Right lobe of liver (tissue), 6 donors: ENCODE measurements around the gene SLMAP. TPM values are rescaled to one million over a fixed set of nuclear protein-coding genes. Genes with fewer than 3 reads are reported as not detected.
"Not testable (repeated sequence)": the region's sequence is repeated elsewhere in the genome, so short reads cannot be mapped to it uniquely, and the experiment has no call there.

Experiments
- ATAC-seq, 4 donors: fragments of 200-7000 bp; cut with Tn5 transposase; one replicate each; pipeline ENCODE4 v1.9.1; 2020; ENCODE audit warnings: mild to moderate bottlenecking in 4 of 4, moderate library complexity in 4 of 4
- DNase-seq, 3 donors: peaks; one replicate each; pipeline ENCODE4 v3.0.0-alpha.2; 2020
- H3K27ac ChIP-seq, 3 donors: fragments of 200-600 bp; one replicate each; pipeline ENCODE4 v1.8.0; 2022
- H3K27me3 ChIP-seq, 2 donors: fragments of 200-600 bp; one replicate each; pipeline ENCODE4 v1.8.0; 2022
- H3K36me3 ChIP-seq, 4 donors: fragments of 200-600 bp; sonication (generic) in 1 of 4; one replicate each; pipeline versions ENCODE4 v1.5.1 to v1.8.0; 2017 to 2022; ENCODE audit warnings: control low read depth in 1 of 4
- H3K4me1 ChIP-seq, 4 donors: fragments of 200-600 bp; sonication (generic) in 1 of 4; one replicate each; pipeline versions ENCODE4 v1.5.1 to v1.8.0; 2017 to 2022; ENCODE audit warnings: control low read depth in 1 of 4
- H3K4me3 ChIP-seq, 3 donors: fragments of 200-600 bp; one replicate each; pipeline ENCODE4 v1.8.0; 2022
- H3K9me3 ChIP-seq, 4 donors: fragments of 200-600 bp; sonication (generic) in 1 of 4; one replicate each; pipeline versions ENCODE4 v1.5.1 to v1.8.0; 2017 to 2022; ENCODE audit warnings: control low read depth in 1 of 4
- CTCF ChIP-seq, 4 donors: fragments of 200-600 bp in 3 of 4; fragments of 450-650 bp in 1 of 4; IDR thresholded peaks; one replicate each; pipeline versions ENCODE4 v1.5.1 to v1.8.0; 2016 to 2022; ENCODE audit warnings: antibody characterized with exemption in 4 of 4, mild to moderate bottlenecking in 2 of 4
- POLR2A ChIP-seq: fragments of 450-650 bp; IDR thresholded peaks from one replicate; pipeline ENCODE4 v1.6.1; 2017; ENCODE audit warnings: antibody characterized with exemption, mild to moderate bottlenecking
- WGBS: methylation state at CpG from one replicate; pipeline ENCODE4 v1.1.6; 2018; ENCODE audit warnings: low coverage, low lambda C conversion rate; ENCODE audit not compliant: insufficient coverage; ENCODE audit errors: missing lambda C conversion rate; 5-methylcytosine and 5-hydroxymethylcytosine counted together
- intact Hi-C, 2 donors: fragments of 100-400 bp; cut with DNase I; formaldehyde crosslinking; loops; one replicate each; pipeline versions ENCODE4 v1.11.2 to v1.14.1; 2022
- total RNA-seq, 6 experiments: library from RNA; depleted of rRNA in 2 of 6; stranded (reverse); fragments of >200 nt in 2 of 6; fragmentation: NEBNext Ultra II Directional in 3 of 6; extraction: Animal tissue kit (Norgen Biotek cat#: 25700) in 3 of 6; gene quantifications; one replicate each; pipeline versions ENCODE4 v1.1.0 to v1.2.4, GENCODE V29; 2016 to 2023
- donor health status: DM: no; HTN: yes; CAD: no.
- donor health status: DM: no; HTN: no; CAD: no.
- donor health status: DM: no; HTN: no; CAD: no.
- donor health status: DM: no; HTN: yes; CAD: no.
- donor health status: DM: no; HTN: yes; CAD: no.

SLMAP gene
- total RNA-seq, 6 experiments from 2014 or later: 21.1 to 34.9 (median 25.1) TPM

- TF ChIP-seq POLR2A: no peak
- no peak for TF ChIP-seq CTCF (IDR thresholded peaks at IDR 0.05)
- ATAC-seq (no peak), DNase-seq (no peak)
- 96% methylated on average over 4 of the region's 4 CpGs for WGBS
- no peaks in the 10 kb centered on the region for H3K4me1 ChIP-seq
- intact Hi-C loops: no loop called here
- H3K9me3 ChIP-seq: no peaks in the 10 kb centered on the region
- no peak overlapping the region for H3K27ac ChIP-seq
- no peak overlapping the region for H3K4me3 ChIP-seq
- H3K27me3 ChIP-seq: no peaks in the 10 kb centered on the region
- H3K36me3 ChIP-seq: no peaks in the 10 kb centered on the region
These were observed 116.5 kb downstream of the SLMAP start for GRCh38 chr3:57872606-57873005.

GRCh38 chr3:57876632-57877031 is 120.5 kb downstream of the SLMAP start:
- DNase-seq (no peak), ATAC-seq (no peak)
- Histone ChIP-seq H3K27me3 (no peaks in the 10 kb centered on the region), H3K4me3 (no peak overlapping the region), H3K36me3 (no peaks in the 10 kb centered on the region), H3K4me1 (no peaks in the 10 kb centered on the region), H3K9me3 (no peaks in the 10 kb centered on the region), H3K27ac (no peak overlapping the region)
- no peak for TF ChIP-seq CTCF (IDR thresholded peaks at IDR 0.05)
- no peak for TF ChIP-seq POLR2A
- 78% methylated on average over 3 of the region's 3 CpGs for WGBS
- intact Hi-C loops: no loop called here

- no peak for ATAC-seq
- WGBS: 77% methylated on average over 2 of the region's 2 CpGs
- intact Hi-C loops: no loop called here
These were observed 121.0 kb downstream of the SLMAP start for GRCh38 chr3:57877116-57877515.

GRCh38 chr3:57884436-57884835 is 128.3 kb downstream of the SLMAP start:
- H3K4me1 ChIP-seq, H3K9me3 ChIP-seq, H3K27ac ChIP-seq, H3K4me3 ChIP-seq, H3K27me3 ChIP-seq, intact Hi-C loops, DNase-seq, H3K36me3 ChIP-seq, ATAC-seq: not testable (repeated sequence)
- no CpG with 5 or more reads among the region's 5 CpGs for WGBS

More at GRCh38 chr3:57877116-57877515, 121.0 kb downstream of the SLMAP start:
- TF ChIP-seq POLR2A (no peak), CTCF (IDR thresholded peaks at IDR 0.05) (no peak)
- H3K4me1 ChIP-seq: no peaks in the 10 kb centered on the region
- H3K4me3 ChIP-seq: no peak overlapping the region
- H3K27ac ChIP-seq: no peak overlapping the region
- no peaks in the 10 kb centered on the region for H3K27me3 ChIP-seq
- DNase-seq: no peak
- no peaks in the 10 kb centered on the region for H3K9me3 ChIP-seq
- no peaks in the 10 kb centered on the region for H3K36me3 ChIP-seq

- peaks cover 0 to 4% (median under 1%) of the 10 kb centered on the region in 4 donors for H3K36me3 ChIP-seq
- H3K9me3 ChIP-seq: no peaks in the 10 kb centered on the region
- H3K4me1 ChIP-seq: no peaks in the 10 kb centered on the region
- no peak overlapping the region for H3K27ac ChIP-seq
- WGBS: 90% methylated on average over 6 of the region's 6 CpGs
- intact Hi-C loops: no loop called here
- DNase-seq: no peak
- TF ChIP-seq CTCF (IDR thresholded peaks at IDR 0.05) (no peak), POLR2A (no peak)
- no peak overlapping the region for H3K4me3 ChIP-seq
- no peak for ATAC-seq
- no peaks in the 10 kb centered on the region for H3K27me3 ChIP-seq
These were observed 133.7 kb downstream of the SLMAP start for GRCh38 chr3:57889807-57890206.
